ENCODE measurements around the gene VAX1.
A peak's percentile ranks its signal among the peaks of the same experiment; 100 is the strongest.
"Not testable (repeated sequence)": the region's sequence is repeated elsewhere in the genome, so short reads cannot be mapped to it uniquely, and the experiment has no call there.

Gene VAX1, protein sequence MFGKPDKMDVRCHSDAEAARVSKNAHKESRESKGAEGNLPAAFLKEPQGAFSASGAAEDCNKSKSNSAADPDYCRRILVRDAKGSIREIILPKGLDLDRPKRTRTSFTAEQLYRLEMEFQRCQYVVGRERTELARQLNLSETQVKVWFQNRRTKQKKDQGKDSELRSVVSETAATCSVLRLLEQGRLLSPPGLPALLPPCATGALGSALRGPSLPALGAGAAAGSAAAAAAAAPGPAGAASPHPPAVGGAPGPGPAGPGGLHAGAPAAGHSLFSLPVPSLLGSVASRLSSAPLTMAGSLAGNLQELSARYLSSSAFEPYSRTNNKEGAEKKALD

DNA sequence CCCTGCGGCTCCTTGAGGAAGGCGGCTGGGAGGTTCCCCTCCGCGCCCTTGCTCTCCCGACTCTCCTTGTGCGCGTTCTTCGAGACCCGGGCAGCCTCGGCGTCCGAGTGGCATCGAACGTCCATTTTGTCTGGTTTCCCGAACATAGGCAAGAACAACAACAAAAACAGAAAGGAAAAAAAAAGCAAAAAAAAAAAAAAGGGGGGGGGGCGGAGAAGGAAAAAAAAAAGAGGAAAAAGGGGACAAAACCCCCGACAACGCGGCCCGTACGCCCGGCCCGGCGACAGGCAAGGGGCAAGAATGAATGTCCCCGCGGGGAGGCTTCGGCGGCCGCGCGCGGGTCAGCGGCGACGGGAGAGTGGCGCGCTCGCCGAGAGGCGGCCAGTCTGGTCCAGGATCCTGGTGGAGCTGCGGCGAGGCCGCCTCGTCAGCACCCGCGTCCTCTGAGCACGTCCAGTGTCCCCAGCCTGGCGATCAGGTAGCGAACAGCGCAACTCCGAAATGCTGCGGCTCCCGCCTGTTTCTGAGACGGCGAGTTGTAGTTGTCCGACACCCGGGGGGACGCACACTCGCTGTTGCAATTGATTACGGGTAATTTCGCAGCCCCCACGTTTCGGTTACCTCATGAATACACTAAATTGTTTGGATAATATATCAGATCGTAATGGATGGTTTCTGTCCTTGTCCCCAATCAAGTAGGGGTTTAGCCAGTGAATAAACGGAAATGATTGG, at the start of gene VAX1:
Gene VAX1, minus strand, starts transcription at position 360 of the 732 bp plus-strand sequence. Its CDS starts 214 bp downstream, at position 146.
- no peak for DNase-seq

DNA sequence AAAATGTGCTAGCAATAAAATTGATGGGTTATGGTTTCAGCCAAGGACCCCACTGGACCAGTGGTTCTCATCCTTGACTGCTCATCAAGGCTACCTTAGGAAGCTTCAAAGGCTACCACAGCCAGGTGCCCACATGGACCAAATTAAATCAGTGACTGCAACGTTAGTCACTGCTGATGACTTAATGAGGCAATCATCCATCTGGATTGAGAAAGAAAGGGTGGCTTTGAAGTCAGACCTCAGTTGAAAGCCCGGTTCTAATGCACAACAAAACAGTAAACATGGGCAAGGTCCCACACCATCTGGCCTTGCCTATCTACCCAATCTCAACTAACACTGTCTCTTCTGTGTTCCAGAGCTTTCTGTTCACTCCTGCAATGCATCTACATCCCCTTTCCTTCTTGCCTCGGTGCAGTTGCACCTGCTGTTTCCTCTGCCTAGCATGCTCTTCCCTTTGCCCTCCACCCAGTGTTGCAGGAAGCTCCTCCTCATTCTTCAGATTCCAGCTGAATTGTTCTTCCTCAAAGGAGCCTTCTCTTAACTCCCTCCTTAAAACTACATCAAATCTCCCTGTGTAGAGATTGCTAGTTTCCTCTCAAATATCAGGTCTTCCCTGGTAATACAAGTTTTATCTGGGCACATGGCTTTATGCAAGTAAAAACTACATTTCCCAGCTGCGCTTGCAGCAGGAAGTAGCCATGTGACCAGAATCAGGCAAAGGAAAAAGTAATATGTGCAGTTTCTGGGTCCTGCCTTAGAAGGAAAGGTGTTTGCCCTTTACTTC, 49.0 kb upstream of the VAX1 start:
- DNase-seq = no peak

DNA sequence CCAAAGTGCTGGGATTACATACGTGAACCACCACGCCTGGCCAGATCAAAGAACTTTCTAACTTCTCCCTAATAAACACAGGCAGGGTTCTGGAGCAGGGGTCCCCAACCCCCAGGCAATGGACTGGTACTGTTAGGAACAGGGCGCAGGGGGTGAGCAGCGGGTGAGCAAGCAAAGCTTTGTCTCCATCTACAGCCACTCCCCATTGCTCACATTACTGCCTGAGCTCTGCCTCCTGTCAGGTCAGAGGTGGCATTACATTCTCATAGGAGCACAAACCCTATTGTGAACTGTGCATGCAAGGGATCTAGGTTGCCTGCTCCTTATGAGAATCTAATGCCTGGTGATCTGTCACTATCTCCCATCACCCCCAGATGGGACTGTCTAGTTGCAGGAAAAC, 47.7 kb upstream of the VAX1 start:
- not testable (repeated sequence) for DNase-seq

DNA sequence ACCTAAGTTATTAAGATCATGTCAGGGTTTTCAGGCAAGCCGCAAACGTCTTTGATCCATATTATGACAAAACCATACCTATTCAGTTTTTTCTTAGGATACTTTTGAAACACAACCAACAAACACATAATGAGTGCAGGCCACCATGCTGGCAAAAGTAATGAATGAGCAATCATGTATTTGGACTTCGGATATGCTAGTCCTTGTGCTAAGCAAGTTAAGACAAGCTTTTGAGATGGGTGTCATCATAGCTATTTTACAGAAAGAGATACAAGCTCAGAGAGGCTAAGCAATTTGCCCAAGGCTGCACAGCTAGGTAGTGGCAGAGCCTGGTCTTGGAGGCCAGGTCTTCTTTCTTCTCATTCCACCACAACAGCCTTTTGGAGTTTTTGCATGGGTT, 46.8 kb upstream of the VAX1 start:
- no peak for DNase-seq

DNA sequence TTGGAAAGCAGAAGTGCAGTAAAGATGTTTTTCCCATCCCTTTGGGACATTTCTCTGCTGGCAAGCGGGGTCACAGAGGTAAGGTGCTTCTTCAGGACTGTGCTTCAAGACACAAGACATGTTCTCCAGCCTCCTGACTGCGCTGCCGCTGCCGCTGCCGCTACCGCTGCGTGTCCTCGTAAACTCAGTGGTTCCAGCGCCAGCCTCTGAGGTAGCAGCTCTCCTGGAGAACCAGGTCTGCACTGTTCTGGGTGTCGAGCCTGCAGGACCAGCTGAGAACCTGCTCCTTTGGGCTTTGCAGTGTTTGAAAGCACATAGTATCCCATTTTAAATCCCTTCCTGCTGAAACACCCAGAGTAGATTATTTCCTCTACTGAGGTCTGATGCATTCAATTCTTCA, 46.2 kb upstream of the VAX1 start:
- DNase-seq = no peak

DNA sequence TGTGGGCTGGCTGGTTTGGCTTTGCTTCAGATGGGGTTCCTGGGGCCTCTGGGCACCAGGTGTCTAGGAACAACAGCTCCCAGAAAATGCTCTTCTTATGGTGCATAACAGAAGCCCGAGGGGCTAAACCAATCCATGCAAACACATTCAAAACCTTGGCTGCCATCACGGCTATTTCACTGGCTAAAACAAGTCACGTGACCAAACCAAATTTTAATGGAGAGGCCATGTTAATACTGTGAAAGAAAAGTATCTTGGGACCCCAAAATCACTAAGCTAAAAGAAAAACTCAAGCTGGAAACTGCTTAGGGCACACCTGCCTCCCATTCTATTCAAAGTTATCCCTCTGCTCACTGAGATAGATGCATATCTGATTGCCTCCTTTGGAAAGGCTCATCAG, 40.1 kb upstream of the VAX1 start:
- no peak for DNase-seq

DNA sequence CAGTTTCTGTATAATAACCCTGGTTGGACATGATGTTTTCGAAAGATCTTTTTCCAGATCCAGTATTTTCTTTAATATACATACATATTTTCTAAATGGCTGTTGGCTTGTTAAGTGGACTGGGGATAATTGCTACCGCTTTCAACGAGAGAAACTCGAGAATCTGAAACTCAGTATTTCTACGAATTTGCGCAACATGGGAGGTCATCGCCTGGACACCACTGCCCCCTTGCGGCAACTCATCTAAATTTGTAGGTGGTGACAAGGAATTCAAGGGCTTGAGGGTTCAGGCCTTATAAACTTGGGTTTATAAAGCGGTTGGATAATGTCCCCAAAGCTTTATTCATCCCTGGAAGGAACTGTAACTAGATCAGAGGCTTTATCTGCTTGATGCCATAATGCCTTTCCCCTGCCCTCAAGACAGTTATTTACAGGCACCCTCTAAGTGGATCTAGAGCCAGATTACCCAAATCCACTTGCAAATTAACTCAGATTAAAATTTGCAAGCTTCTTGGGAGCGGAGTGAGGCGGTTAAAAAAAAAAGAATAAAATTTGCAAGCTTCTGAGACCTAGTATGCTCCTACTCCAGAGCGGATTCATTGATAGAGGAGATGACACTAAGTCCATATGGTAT, 37.9 kb upstream of the VAX1 start:
- DNase-seq = peak; percentile 20

DNA sequence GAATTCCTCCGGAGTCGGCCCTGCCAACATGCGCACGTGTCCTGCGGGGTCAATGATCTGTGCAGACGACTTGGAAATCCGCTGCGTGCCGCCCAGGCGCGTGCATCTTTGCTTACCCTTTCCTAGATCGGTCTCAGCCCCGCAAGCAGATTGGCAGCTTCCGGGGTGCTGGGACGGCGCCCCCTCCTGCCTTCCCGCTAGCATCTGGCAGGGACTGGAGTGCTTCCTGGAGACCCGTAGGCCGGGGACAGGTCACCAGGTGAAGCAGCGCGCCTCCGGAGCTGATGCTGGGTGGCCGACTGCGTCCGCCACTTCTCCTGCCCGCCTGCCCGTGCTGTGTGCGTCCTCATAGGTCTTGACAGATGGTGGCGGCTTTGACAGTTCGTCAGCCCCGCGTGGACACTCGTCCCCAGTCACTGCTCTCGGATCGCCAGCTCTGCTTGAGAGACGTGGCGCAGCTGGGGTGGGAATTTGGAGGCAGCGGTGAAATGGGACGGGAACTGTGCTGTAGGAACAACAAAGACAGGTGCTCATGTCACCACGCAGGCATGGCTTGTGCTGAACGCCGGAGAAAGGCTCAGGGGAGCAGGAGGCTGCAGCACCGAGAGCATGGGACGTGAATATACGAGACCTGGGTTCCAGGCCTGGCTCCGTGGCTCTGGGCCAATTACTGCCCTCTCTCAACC, 37.3 kb upstream of the VAX1 start:
- DNase-seq = no peak

DNA sequence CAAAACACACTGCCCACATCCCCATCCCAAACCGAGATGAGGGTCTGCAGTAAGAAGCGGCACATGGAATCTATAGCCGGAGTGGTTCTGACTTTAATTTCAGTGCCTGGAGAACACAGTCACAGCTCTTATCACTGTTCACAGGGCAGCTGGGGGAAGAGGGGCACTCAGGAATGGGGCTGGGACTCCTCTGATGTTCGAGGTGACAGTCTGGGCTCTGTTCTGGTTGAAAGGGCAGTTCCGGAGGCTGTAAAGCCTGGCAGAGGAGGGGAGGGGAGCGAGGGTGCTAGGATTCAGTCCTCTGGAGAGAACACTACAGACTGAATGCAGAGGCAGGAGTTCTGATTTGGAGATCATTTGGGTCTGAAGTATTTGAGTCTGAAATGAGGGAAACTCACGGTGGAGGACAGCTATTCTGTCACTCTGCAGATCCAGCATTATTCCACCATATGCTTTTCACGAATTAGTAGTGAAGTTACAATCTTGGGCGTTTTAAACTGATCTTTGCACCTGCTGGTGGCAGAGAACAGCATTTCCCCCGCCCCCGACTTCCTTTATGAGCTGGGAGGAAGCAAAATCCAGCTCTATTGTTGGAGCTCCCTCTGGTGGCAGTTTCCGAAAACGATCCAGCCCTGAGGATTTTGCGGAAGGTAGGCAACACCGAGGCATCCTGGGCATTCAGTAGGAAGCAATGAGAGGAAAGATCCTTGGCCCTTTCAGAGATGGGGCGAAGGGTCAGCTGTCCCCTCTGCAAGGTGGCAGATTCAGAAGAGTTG, 36.6 kb upstream of the VAX1 start:
- DNase-seq = peak; percentile 36

DNA sequence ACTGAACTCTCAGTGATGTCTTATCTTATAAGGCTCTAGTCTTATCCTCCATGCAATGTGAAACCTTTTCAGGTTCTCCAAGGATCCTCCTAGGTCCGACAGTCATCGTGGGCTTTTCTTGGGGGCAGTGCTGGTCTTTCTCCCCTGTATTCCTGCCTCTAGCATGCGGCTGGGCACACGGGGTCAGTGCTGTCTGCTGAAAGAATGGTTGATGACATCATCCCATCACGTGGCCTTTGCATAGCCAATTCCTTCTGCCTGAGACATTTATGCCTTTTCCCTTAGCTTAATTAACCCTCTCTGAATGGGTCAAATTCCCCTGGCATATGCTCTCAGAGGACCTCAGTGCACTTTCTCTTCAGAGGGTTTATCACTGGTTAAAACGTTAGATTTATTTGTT, 32.2 kb upstream of the VAX1 start:
- DNase-seq = no peak

DNA sequence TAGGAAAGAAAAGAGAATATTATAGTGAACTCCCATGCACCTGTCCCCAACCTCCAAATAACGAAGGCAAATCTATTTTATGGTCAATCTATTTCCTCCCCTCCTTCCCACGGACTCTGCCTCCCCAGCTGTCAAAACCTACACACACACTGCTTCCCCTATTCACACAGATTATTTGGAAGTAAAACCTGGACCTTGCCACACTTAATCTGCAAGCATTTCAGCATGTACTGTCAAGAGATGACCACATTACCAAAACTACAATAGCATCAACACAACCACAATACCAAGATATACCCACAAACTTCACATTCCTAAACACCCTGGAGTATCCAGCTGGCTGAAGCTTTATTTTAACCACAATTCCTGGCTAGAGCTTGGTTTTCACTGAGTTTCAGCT, 31.4 kb upstream of the VAX1 start:
- DNase-seq = no peak

DNA sequence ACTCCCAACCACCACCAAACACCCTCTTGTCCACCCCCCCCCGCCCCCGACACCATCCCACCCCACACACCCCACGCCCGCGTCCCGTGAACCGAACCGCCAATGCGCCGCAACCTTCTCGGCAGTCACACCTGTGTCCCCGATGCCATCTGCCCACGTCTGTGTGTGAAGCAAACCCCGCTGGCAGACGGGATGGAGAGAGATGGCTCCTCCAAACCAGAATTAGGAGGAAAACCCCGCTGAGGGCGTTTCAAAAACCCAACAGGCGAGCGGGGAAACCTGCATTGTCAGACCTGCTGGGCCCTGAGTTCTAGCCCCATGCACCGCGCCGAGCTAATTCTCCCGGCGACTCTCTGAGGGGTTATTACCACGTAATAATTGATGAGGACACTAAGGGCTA, 30.7 kb upstream of the VAX1 start:
- DNase-seq = no peak

DNA sequence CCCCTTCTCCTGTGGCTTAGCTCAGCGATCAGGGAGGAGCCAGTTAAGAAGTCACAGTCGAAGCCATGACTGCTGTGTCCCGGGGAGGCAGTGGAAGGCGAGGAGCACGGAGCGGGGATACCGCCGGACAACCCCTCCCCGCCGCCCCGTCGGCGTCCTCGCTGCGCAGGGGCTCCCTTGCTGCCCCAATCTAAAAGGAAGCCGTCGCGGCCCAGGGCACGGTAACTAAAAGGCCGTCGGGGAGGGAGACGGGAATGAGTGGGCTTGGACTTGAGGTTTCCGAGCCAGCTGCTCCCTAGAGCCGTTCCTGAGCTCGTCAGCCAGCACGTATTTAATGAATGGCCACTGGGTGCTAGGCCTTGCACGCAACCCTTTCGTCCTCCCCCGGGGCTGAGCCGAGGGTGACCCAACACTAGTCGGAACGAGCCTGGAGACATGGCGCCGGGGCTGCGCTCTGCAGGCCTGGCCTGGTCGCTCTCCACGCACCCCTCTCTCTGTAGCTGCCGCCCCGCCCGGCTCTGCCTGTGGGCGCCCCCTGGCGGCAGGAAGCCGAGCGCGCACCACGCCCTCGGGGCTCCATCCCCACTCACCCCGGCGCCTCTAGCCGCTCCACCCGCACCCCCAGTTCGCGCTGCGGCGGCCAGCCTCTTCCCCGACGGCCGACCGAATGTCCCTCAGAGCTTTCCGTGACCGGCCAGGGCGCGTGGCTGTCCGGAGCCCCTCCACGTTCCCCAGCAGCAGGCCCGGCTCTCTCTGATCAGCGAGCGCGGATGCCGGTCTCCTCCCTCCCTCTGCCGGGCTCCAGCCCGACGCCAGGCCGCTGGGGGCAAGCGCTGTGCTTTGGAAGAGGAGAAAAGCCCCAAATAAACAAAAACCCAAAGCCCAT, 30.0 kb upstream of the VAX1 start:
- no peak for DNase-seq

DNA sequence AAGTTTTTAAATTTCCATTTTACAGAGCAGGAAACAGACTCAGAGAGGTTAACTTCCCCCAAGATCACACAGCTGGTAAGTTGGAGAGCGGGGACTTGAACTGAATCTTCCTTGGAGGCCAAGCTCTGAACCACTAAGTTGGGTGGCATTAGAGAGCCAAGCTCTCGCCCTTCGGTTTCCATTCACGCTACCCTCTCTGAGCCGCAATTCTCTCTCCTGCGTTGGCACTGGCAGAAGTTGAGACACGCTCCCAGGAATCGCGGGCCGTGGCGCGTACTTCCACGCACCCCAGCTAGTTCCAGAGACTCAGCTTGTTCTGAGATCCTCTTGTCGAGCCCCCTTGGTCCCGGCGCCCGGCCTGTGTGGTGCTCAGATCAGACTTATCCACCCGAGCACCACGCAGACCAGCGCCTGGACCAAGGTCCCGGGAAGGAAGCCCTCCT, 29.3 kb upstream of the VAX1 start:
- DNase-seq = no peak

DNA sequence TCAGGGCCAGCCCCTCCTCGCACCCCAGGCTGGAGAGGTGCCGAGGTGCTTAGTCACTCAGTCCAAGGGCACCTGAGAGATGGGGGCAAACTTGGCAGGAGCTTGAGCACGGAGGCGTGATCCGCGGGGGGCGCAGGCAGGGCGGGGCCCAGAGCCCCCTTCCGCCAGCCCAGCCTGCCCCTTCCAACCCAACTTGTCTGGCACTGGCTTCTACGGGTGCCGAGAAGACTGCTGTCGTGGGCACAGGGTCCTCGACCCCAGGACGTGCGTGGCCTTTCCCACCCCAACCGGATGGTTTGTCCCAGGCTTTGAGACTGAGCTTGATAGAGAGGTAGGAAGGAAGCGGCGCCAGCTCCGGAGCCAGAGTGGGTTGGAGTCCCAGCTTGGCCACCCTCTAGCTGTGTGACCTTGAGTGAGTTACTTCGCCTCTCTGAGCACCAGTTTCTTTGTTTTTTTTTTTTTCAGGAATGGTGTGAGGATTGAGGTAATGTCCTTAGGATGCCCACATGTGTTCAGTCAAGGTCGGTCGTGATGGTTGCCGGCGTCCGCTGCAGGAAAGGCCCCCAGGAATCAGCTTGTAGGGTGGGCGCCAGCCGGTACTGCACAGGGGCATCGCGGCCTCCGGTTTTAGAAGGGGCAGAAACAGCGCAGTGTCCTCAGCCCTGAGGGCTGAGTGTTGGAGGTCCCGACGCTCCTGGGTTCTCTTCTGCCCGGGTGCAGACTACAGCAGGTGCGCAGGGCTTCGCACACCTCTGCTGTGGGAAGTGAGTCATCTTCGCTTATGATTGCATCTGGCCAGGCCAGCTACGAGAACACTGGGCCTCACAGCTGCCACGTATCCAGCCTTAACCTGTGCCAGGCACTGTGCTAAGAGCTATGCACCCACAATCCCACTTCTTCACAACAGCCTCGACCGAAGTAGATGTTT, 28.6 kb upstream of the VAX1 start:
- no peak for DNase-seq

DNA sequence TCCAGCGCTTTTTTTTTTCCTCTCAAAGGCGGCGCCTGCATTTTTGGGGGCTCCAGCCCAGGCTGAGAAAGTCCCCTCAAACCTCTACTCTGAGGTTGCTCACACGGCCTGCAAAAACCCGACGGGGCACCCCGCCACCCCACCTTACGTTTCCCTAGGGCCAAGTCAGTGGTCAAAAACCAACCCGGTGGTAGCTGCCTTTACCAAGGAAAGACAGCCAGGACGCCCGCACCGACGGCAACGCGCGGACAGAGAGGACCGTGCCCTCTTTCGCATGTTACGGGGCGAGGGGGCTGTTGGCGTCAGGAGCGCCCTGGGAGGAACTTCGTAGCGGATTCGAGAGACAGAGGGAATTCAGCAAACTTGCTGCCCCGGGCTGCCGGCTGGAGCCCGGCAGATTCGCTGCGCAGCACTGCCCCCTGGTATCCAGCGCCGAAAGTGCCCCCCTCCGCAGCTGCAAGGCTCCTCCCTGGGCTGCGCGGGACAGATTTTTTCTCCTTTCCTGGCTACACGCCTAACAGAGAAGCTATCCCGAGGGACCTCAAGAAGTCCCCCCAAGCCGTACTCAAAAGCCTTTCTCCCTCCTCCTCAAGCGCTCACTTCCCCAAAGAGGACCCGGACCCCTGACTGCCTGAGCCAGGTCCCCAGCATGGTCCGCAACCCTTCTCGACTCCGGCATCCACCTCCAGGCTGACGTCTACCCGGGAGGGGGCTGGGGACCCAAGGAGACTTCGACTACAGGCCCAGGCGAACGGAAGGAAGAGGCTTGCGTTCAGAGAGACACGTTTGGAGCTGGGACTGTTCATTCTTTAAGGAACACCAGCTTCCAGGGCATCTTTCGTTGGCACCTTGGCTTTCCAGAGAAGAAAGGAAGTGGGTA, 27.7 kb upstream of the VAX1 start:
- no peak for DNase-seq

DNA sequence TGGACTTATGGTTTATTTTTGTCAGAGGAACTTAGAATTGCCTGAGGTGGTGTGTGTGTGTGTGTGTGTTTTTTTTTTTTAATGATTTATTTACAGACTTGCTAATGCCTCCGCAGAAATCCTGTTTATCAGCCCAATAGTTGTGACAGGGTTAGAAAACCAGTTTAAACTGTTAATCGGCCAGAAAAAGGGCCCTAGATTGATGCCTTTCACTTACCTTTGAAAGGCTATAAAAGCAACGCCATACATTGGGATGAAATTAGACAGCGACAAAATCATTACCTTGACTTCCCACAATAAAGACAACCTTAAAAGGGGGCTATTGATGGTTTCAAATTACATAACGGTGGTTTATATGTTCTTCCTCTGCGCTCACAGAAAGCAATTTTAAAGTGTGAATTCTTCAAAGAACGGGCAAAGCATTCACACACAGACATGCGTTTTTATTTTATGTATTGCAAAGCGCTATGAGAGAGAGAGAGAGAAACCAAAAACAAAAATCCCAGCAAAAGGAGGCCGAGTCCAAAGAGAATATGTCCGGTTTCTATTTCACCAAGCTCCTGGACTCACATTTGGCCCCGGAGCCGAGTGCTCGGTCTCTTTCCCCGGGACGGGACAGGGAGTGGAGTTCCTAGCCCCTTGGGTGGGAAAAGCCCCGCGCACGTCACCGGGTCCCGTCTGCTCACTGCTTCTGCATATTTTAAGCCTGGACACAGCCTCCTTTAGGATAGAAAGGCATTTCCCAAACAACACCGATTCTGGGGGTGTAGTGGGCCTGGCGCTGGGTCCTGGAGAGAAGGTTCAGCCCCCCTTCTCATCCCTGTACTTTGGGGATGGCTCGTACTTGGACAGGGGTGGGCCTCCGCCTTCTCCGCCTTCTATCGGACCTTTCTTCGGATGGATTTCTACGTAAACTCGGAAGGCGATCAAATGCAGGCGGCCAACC, 26.8 kb upstream of the VAX1 start:
- DNase-seq = no peak

All from NK-92 treated with Interleukin-12 subunit alpha and Interleukin-12 subunit beta, amount 100 ng/mL, for 24 hours (cell line).